ENCODE measurements around the gene KIF1A. TPM values are rescaled to one million over a fixed set of nuclear protein-coding genes. Genes with fewer than 3 reads are reported as not detected.
A peak's percentile ranks its signal among the peaks of the same experiment; 100 is the strongest.

Gene KIF1A
- total RNA-seq, 8 experiments from 2014 or later = 0.36 to 180 (median 118) TPM

DNA sequence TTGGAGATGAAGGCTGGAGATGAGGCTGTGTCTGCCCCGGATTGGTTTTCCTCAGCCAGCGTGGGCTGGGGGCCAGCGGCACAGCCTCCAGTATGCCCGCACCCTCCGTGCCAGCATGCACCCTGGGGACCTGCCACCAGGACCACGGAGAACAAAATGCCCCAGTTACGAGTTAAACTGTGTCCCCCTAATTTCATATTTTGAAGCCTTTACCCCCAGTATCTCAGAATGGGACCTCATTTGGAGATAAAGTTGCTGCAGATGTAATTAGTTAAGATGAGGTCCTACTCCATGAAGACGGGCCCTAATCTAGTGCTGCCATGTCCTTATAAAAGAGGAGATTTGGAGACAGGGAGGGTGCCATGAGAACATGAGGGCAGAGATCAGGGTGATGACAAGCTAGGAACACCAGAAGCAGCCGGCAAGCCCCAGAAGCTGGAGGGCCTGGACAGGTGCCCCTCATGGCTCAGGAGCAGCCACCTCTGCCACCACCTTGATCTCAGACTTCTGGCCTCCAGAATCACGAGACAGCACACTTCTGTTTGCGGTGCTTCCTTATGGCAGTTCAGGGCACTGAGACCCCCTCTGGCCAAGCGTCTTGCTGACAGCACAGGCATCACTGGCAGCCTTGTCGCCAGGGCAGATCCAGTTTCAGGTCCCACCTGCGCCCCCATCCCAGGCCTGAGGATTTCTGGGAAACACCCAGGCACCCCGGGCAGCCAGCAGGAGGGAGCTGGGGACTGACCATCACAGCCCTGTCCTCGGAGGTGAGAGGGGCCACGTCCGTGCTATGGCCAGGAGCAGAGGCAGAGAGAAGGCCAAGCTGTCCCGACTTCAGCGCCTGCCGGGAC lies 29.4 kb downstream of the KIF1A start:
- Histone ChIP-seq H3K4me3 (no peak overlapping the region), H3K4me1 (replicated peaks in 1 of 2) (peaks cover 21 to 25% of the 10 kb centered on the region in 2 donors), H3K27ac (no peak overlapping the region)
- WGBS, 10 experiments = 47 to 100% (median 94%) methylated on average over 1 to 5 of the region's 21 CpGs; no CpG with 5 or more reads in 4 of the 10 experiments
- ATAC-seq (replicated peaks in 6 of 8) = no peak
- in situ Hi-C loops (cut with MboI; ENCODE audit: low pct_unique_long_range_greater_than_20kb in 2 of 9, low sequenced_read_pairs in 9 of 9, unreplicated experiment in 9 of 9) = no loop called here

DNA sequence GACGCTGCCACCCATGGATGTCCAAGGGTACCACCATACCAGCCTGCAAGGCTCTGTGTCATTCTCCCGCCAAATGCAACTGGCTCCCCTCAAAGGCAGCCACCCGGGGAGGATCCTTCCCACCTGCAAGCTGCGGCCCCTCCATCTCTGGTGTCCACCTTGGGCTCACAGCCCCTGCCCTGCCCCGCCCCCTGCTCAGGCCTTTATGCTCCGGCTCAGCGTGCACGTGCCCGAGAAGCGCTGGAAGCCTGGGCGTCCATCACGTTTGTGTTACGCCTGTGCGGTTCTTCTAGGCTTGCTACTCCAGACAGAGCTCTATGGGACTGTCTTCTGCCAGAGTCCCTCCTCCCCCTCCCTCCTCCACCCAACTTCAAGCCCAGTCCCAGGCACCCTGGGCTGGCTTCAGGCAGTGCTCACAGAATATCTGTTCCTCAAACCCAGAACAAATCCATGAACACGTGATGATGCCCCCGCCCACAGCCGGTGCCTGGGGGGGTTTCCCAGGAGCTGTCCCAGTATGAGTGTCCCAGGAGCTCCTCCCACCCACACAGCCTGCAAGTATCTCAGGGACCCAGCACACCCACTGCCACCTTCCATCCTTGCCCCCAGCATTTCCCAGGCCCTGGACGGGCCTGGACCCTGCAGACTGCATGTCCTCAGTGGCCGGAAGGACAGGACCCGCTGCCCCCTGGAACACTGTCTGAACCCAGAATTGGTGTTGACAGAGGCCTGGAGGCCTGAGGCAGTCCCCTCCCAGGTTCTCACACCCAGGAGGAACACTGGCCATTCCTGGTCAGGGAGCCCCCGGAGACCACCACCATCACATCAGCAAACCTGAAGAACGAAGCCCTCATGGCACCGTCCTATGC lies 30.3 kb downstream of the KIF1A start:
- Histone ChIP-seq H3K4me1 (replicated peaks in 1 of 2) (peaks cover 21 to 25% of the 10 kb centered on the region in 2 donors), H3K27ac (no peak overlapping the region), H3K4me3 (no peak overlapping the region)
- ATAC-seq (replicated peaks in 6 of 8) = peak in 2 of 8 experiments; percentile 22 to 25
- in situ Hi-C loops (cut with MboI; ENCODE audit: low pct_unique_long_range_greater_than_20kb in 2 of 9, low sequenced_read_pairs in 9 of 9, unreplicated experiment in 9 of 9) = no loop called here
- 0 to 100% (median 94%) methylated on average over 1 to 3 of the region's 23 CpGs; no CpG with 5 or more reads in 4 of the 10 experiments for WGBS, 10 experiments

DNA sequence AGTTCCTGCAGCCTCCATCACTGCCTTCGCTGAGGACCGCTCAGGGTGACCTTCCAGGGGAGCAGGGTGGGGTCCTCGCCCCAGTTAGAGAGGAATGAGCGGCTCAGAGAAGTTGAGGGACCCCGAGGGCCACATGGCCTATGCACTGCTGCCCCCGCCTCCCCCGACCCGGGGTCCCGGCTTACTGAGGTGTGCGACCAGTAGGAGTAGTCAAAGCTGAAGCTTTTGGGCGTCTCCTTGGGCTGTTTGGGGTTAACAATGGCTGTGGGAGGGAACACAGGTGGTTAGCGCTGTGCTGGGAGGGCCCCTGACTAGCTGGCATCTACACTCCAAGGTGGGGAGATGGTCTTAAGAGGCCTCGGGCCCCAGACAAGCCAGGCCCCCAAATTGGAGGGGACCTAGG lies 31.0 kb downstream of the KIF1A start:
- no peak for ATAC-seq (replicated peaks in 6 of 8)
- 100% methylated on average over 1 to 4 of the region's 13 CpGs; no CpG with 5 or more reads in 8 of the 10 experiments for WGBS, 10 experiments
- Histone ChIP-seq H3K27ac (no peak overlapping the region), H3K4me1 (replicated peaks in 1 of 2) (peaks cover 21% of the 10 kb centered on the region in 2 donors), H3K4me3 (no peak overlapping the region)
- in situ Hi-C loops (cut with MboI; ENCODE audit: low pct_unique_long_range_greater_than_20kb in 2 of 9, low sequenced_read_pairs in 9 of 9, unreplicated experiment in 9 of 9) = no loop called here

DNA sequence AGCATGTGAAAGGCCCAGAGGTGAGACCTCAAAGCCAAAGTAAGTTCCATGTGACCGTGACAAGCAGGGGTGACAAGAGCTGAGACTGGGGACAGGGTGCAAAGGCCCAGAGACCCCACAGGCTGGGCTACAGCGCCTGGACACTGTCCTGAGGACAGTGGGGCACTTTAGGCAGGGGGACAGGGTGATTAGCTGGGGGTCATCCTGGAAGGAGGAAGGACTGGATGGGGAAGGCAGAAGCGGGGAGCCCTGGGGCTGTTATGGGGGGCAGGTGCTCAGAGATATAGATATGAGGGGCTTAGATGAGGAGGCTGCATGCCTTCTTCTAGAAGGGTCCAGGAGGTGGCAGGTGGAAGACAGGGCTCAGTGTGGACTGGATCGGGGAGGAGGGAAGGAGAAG lies 31.5 kb downstream of the KIF1A start:
- no peak overlapping the region for H3K4me3 ChIP-seq
- H3K27ac ChIP-seq = no peak overlapping the region
- H3K4me1 ChIP-seq (replicated peaks in 1 of 2) = peaks cover 15 to 20% of the 10 kb centered on the region in 2 donors
- WGBS, 10 experiments = 100% methylated on average over 1 of the region's 4 CpGs; no CpG with 5 or more reads in 9 of the 10 experiments
- in situ Hi-C loops (cut with MboI; ENCODE audit: low pct_unique_long_range_greater_than_20kb in 2 of 9, low sequenced_read_pairs in 9 of 9, unreplicated experiment in 9 of 9) = no loop called here
- ATAC-seq (replicated peaks in 6 of 8) = no peak

DNA sequence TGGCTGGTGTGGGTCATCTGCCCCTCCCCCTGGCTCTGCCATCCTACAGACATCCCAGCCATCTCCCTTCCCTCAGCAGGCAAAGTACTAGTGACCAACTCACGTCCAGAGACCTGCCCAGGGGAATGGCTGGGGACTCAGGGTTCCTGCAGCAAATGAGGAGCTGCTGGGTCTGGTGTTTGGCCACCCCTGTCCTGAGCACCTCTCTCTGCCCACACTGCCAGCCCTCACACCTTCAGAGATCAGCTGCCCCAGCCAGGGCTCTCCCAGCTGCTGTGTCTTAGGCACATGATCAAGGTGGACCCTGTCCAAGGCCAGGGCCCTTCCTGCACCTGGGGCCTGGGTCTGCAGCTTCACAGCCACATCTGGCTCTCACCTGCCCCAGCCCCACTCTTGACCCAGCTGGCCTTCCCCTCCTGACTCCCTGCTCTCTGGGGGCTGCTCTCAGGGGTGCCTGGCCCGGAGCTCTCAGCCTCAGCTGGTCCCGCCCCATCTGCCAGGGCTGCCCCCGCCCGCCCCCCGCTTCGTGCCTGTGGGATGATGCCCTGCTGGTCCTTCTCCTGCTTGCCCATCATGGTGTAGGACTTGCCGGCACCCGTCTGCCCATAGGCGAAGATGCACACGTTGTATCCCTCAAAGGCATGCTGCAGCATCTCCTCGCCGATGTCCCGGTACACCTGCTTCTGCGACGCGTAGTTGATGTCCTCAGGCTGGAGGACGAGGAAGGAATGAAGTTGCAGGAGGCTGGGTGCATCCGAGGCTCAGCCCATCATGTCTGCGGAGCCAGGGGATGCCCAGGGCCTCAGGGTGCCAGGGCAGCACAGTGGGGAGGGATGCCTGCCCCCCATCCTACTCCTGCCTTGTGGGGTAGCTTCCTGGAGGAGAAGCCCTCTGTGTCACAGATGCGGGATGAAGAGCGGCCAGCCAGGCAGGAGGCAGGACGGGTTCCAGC lies 32.2 kb downstream of the KIF1A start:
- no peak for ATAC-seq (replicated peaks in 6 of 8)
- in situ Hi-C loops (cut with MboI; ENCODE audit: low pct_unique_long_range_greater_than_20kb in 2 of 9, low sequenced_read_pairs in 9 of 9, unreplicated experiment in 9 of 9) = no loop called here
- WGBS, 10 experiments = 20 to 91% (median 63%) methylated on average over 1 to 6 of the region's 23 CpGs; no CpG with 5 or more reads in 6 of the 10 experiments
- Histone ChIP-seq H3K27ac (no peak overlapping the region), H3K4me1 (replicated peaks in 1 of 2) (peaks cover 8 to 14% of the 10 kb centered on the region in 2 donors), H3K4me3 (no peak overlapping the region)

DNA sequence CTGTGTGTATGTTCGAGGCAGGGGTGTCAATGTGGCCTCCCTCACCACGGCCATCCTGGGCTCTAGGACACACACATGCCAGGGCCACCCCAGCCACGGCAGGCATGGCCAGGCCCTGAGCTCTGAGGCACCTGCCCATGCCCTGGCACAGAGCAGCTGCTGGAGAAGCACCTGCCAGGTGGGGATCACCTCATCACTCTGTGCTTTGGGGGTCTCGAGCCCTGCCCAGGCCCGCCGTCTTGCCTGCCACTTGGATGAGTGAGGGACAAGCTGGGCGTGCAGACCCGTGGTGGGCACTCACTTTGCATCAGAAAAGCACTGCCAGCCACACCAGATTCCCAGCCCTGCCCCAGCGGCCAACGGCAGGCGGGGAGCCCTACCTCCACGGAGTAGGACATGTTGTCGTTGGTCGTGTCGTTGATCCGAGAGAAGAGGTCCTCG lies 33.1 kb downstream of the KIF1A start:
- peaks cover 0 to 4% of the 10 kb centered on the region in 2 donors for H3K4me1 ChIP-seq (replicated peaks in 1 of 2)
- no peak overlapping the region for H3K27ac ChIP-seq
- no peak overlapping the region for H3K4me3 ChIP-seq
- WGBS, 10 experiments = 30 to 94% (median 86%) methylated on average over 1 to 8 of the region's 17 CpGs; no CpG with 5 or more reads in 6 of the 10 experiments
- in situ Hi-C loops (cut with MboI; ENCODE audit: low pct_unique_long_range_greater_than_20kb in 2 of 9, low sequenced_read_pairs in 9 of 9, unreplicated experiment in 9 of 9) = no loop called here
- no peak for ATAC-seq (replicated peaks in 6 of 8)

DNA sequence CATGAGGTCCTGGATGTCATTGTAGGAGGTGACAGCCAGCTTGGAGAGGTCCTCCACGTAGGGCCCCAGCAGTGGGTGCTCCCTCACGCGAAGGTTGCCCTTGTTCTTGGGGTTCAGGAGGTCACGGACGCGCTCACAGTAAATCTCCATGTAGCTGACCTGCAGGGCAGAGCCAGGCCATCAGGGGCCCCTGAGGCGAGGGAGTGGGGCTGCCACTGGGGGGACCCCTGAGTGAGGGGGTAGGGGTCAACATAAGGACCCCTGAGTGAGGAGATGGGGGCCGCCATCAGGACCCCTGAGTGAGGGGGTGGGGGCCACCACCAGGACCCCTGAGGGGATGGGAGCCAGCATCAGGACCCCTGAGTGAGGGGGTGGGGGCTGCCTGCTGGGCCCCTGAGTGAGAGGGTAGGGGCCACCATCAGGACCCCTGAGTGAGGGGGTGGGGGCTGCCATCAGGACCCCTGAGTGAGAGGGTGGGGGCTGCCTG lies 33.6 kb downstream of the KIF1A start:
- H3K4me3 ChIP-seq = no peak overlapping the region
- in situ Hi-C loops (cut with MboI; ENCODE audit: low pct_unique_long_range_greater_than_20kb in 2 of 9, low sequenced_read_pairs in 9 of 9, unreplicated experiment in 9 of 9) = no loop called here
- ATAC-seq (replicated peaks in 6 of 8) = peak in 1 of 8 experiments; percentile 2
- H3K4me1 ChIP-seq (replicated peaks in 1 of 2) = no peaks in the 10 kb centered on the region
- WGBS, 10 experiments = no CpG with 5 or more reads among the region's 8 CpGs
- H3K27ac ChIP-seq = no peak overlapping the region

DNA sequence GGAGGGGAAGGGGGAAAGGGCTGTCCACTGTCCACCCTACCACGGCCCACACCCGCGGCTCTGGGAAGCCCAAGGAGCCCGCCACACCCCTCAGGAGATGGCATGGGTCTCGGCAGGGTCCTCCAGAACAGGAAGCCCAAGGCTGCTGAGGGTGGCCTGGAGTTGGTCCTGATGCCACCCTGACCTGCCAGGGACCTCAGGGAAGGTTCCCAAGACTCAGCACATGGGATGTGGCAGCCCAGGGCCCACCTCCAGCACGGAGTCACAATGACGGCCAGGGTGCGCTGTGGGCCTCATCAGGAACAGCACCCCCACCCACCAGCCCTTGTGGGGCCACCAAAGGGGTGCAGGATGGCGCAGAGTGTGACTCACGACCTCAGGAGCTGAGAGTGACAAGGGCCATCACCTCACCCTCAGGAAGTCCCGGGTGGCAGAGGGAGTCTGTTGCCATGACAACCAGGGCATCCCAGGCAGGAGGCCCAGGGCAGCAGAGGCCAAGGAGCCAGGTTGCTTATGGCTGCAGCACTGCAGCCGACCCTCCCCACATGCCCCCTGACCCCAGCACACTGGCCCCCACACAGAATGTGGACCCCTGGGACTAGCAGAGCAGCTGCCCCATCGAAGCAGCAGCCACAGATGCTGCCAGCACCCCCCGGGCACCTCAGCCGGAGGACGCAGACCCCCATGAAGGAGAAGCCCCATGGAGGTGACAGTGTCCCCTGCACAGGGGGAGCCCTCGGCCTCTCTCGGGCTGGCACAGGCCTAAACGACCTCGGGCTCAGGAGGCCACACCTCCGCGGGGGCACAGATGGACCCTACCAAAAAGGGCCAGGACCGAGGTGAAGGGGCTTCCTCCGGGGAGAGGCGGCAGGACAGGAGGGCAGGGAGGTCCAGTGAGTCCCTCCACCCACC lies 34.3 kb downstream of the KIF1A start:
- no peak overlapping the region for H3K4me3 ChIP-seq
- in situ Hi-C loops (cut with MboI; ENCODE audit: low pct_unique_long_range_greater_than_20kb in 2 of 9, low sequenced_read_pairs in 9 of 9, unreplicated experiment in 9 of 9) = no loop called here
- no peaks in the 10 kb centered on the region for H3K4me1 ChIP-seq (replicated peaks in 1 of 2)
- H3K27ac ChIP-seq = no peak overlapping the region
- no peak for ATAC-seq (replicated peaks in 6 of 8)
- 97 to 100% methylated on average over 2 to 5 of the region's 25 CpGs; no CpG with 5 or more reads in 8 of the 10 experiments for WGBS, 10 experiments

DNA sequence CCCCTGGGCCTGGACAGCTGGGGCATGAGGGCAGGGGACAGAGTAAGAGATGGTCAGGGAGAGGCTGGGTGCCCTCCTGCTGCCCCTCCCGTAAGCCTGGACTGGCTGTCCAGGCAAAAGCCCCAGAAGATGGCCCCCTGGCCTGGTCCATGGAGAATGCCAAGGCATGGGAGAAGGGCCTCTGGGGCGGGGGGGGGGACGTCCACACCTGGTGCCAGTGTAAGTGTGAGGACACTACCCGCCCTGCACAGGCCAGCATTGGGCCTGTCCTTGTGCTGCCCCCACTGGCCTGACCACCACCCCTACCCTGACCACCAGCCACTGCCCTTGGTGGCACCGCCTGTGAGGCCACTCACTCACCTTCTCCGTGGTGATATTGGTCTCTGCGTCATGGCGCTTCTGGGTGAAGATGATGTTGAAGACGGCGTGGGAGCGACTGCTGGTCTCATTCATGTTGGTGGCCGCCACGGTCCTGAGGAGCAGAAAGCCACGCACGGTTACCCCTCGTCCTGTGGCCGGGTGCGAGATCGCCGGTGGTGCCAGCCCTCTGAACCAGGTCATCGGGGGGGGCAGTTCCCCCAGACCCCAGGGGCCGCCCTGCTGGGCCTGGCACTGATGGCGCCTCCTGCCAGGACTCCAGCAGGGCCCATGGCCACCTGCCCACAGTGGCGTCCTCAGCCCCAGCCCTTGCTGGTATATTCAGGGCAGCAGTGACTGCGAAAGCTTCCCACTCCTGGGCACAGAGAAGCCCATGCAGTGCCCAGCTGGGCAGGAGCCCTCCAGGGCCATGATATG lies 35.2 kb downstream of the KIF1A start:
- 27 to 83% (median 66%) methylated on average over 1 to 4 of the region's 25 CpGs; no CpG with 5 or more reads in 7 of the 10 experiments for WGBS, 10 experiments
- H3K4me1 ChIP-seq (replicated peaks in 1 of 2) = no peaks in the 10 kb centered on the region
- ATAC-seq (replicated peaks in 6 of 8) = no peak
- H3K27ac ChIP-seq = no peak overlapping the region
- in situ Hi-C loops (cut with MboI; ENCODE audit: low pct_unique_long_range_greater_than_20kb in 2 of 9, low sequenced_read_pairs in 9 of 9, unreplicated experiment in 9 of 9) = no loop called here
- no peak overlapping the region for H3K4me3 ChIP-seq

DNA sequence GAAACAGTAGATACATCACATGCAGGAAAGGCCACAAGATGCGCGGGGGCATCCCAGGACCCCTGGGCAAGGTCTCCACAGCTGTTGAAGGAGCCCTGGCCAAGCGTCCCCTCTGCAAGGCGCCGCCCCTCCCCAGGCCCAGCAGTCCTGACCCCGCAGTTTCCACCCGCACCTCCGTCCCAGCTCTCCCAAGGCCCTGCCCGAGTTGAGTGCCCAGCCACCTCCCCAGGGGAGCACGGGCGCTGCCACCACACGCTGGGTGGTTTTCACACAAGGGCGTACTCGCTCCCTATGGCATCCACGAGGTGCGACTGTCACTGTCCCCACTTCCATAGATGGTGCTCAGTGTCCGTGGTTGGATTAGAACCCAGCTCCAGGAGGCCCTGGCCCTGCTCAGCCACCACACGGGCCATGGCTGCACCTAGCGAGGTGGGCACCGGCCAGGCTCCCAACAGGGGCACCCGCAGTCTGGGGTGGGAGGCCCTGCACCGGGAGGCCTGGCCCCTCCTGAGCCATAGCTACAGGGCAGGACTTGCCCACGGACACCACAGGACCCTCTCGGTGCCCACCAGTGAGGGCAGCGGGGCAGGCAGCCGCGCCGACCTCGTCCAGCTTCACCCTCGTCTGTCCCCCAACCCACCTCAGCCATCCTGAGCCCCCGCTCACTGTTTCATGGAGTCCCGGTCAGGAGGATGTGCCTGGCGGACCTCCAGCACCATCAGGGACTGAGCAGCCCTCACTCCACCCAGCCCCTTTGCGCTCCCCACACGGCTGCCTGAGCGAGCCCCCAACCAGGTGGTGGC lies 36.0 kb downstream of the KIF1A start:
- Histone ChIP-seq H3K4me1 (replicated peaks in 1 of 2) (no peaks in the 10 kb centered on the region), H3K4me3 (no peak overlapping the region), H3K27ac (no peak overlapping the region)
- 95% methylated on average over 4 of the region's 36 CpGs; no CpG with 5 or more reads in 9 of the 10 experiments for WGBS, 10 experiments
- no peak for ATAC-seq (replicated peaks in 6 of 8)
- in situ Hi-C loops (cut with MboI; ENCODE audit: low pct_unique_long_range_greater_than_20kb in 2 of 9, low sequenced_read_pairs in 9 of 9, unreplicated experiment in 9 of 9) = no loop called here
